GM06990 (cell line): ENCODE data around the gene ITGB2.

ENCODE experiments used
- DNase-seq: peaks from one replicate; pipeline ENCODE4 v3.0.0-alpha.2; 2011; ENCODE audit not compliant: insufficient read length; ENCODE audit errors: extremely low read depth
- H3K27me3 ChIP-seq: replicated peaks from 2 replicates; pipeline ENCODE4 v1.6.0; 2011; ENCODE audit warnings: low read length; ENCODE audit not compliant: control insufficient read depth, insufficient read depth
- H3K36me3 ChIP-seq: 2 replicates; pipeline ENCODE4 v1.5.1; 2011; ENCODE audit warnings: low read length; ENCODE audit not compliant: control insufficient read depth, insufficient read depth
- H3K4me3 ChIP-seq: replicated peaks from 2 replicates; pipeline ENCODE4 v1.5.1; 2011; ENCODE audit warnings: low read depth, mild to moderate bottlenecking, control low read depth, low read length
- CTCF ChIP-seq: IDR thresholded peaks from 2 replicates; pipeline ENCODE4 v1.5.1; 2011; ENCODE audit warnings: low read length, control low read depth, mild to moderate bottlenecking, inconsistent platforms; ENCODE audit not compliant: insufficient read depth, poor library complexity, severe bottlenecking

The ITGB2 gene

GRCh38 chr21:44889625-44890337 lies 30.9 kb downstream of the ITGB2 start:
- no peak for TF ChIP-seq CTCF
- no peak for DNase-seq
- Histone ChIP-seq H3K36me3 (peaks cover 19% of the 10 kb centered on the region), H3K27me3 (no peaks in the 10 kb centered on the region), H3K4me3 (no peak overlapping the region)

DNA sequence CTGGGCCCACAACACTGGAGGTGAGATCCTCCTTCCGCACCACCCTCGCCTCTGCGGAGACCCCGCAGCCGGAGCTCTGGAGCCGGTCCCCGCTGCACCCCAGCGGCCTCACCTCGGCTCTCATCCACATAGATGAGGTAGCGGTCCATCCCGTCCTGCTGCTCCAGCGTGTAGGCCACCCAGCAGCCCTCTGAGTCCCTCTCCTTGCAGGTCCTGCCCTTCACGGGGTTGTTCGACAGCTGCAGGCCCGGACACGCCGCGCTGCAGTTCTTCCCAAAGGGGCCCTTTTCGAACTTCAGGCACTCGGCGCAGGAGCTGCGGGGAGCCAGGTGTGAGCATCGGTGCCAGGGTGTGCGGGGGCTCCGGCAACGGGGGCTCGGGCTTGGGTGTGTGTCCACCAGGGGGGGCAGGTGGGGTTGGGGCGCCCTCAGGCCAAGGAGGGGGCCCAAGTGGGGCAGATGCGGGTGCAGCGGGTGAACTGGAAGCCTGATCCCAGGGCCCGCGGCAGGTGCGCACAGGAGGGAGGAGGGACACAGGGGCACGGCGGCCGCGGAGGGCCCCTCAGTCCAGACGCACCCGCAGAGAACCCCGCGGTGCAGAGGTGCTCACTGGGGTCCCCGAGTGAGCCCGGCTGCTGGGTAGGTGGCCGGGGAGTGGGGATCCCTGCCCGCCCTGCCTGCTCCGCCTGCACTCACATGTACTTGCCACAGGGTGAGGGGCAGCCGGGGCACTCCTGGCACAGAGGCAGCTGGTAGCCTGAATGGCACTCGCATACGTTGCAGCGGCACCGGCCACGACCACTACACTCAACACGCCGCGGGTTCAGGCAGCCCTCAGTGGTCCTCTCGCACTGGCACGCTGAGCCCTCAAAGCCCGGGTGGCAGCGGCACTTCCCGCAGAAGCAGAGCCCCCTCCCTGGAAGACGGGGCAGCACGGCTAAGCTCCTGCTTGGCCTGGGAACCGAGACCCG lies 31.8 kb downstream of the ITGB2 start:
- TF ChIP-seq CTCF, result peak; percentile 14
- DNase-seq, result no peak
- Histone ChIP-seq H3K27me3 (no peaks in the 10 kb centered on the region), H3K4me3 (no peak overlapping the region), H3K36me3 (peaks cover 19% of the 10 kb centered on the region)

- peaks cover 19% of the 10 kb centered on the region for H3K36me3 ChIP-seq
- no peak for DNase-seq
- no peaks in the 10 kb centered on the region for H3K27me3 ChIP-seq
- H3K4me3 ChIP-seq, result no peak overlapping the region
- TF ChIP-seq CTCF, result no peak
Observed at GRCh38 chr21:44887807-44888580, 32.7 kb downstream of the ITGB2 start.

DNA sequence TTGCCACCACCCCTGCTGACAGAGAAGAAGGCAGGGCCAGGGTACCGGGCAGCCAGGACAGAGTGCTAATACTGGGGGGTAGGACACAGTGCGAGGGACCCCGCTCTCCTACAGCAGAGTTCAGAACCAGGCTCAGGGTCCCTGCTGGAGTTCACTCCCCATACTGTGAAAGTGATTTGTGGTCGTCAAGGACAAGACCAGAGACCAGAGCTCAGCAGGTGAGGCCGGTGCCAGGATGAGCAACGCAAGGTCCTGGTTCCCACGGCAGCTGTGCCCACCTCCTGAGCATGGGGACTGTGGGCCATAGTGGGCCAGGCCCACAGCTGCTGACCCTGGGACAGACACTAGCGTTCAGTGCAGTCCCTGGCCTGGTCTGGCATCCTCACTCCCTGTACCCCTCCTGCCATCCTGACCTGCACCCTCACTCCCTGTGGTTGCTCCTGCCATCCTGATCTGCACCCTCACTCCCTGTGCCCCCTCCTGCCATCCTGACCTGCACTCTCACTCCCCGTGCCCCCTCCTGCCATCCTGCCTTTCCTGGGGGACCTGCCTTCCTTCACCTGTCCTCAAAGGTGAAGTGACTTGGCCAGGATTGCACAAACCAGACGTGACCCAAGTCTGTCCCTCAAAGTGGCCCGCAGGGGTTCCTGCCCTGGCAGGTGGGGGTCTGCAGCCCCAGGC lies 33.4 kb downstream of the ITGB2 start:
- Histone ChIP-seq H3K36me3 (peaks cover 19% of the 10 kb centered on the region), H3K4me3 (no peak overlapping the region), H3K27me3 (no peaks in the 10 kb centered on the region)
- no peak for TF ChIP-seq CTCF
- no peak for DNase-seq
